ENCODE results near the gene SH2D3C. TPM values are rescaled to one million over a fixed set of nuclear protein-coding genes. Genes with fewer than 3 reads are reported as not detected.

The SH2D3C gene
- total RNA-seq, 1 experiment from 2014 or later, result 0.79 TPM

- Histone ChIP-seq H3K4me1 (replicated peaks; ENCODE audit: insufficient read depth) (peaks cover 16% of the 10 kb centered on the region), H3K79me2 (ENCODE audit: low read depth) (no peaks in the 10 kb centered on the region), H3K27me3 (ENCODE audit: insufficient read depth, low read depth) (no peaks in the 10 kb centered on the region), H3K36me3 (ENCODE audit: low read depth) (no peaks in the 10 kb centered on the region), H3F3A (ENCODE audit: insufficient read depth, low read depth) (peaks cover 27% of the 10 kb centered on the region), H3K4me3 (no peak overlapping the region), H3K9me3 (ENCODE audit: insufficient read depth, low read depth) (no peaks in the 10 kb centered on the region), H3K9me2 (ENCODE audit: insufficient read depth) (no peaks in the 10 kb centered on the region), H3K27ac (no peak overlapping the region), H4K20me1 (ENCODE audit: insufficient read depth) (no peaks in the 10 kb centered on the region), H3K4me2 (no peak overlapping the region), H2AFZ (no peak overlapping the region)
- DNase-seq, result no peak
- intact Hi-C loops (cut with micrococcal nuclease; ENCODE audit: unreplicated experiment), result loop anchor here (5.0 to 10.0 kb wide), 2 partner anchors 112 to 499 kb away; partner anchors contain the start of gene STXBP1
- BruUV-seq (replicated peaks), result no TSS peak
- TF ChIP-seq CTCF (conservative IDR thresholded peaks at IDR 0.05) (no peak), EZH2 (IDR thresholded peaks at IDR 0.05; ENCODE audit: low read depth) (no peak)
- ChIA-PET POLR2A (ENCODE audit: unreplicated experiment) (no interaction called here), CTCF (interaction anchor here (0.6 kb wide), 1 partner anchor 199 kb away, joined by 3 read pairs; no protein-coding TSS in a partner anchor)
Measured at GRCh38 chr9:127724012-127724411, 54.5 kb downstream of the SH2D3C start.

GRCh38 chr9:127723444-127723843 lies 55.0 kb downstream of the SH2D3C start:
- Histone ChIP-seq H3K9me3 (ENCODE audit: insufficient read depth, low read depth) (no peaks in the 10 kb centered on the region), H3K27me3 (ENCODE audit: insufficient read depth, low read depth) (no peaks in the 10 kb centered on the region), H2AFZ (no peak overlapping the region), H3K9me2 (ENCODE audit: insufficient read depth) (no peaks in the 10 kb centered on the region), H3K4me1 (replicated peaks; ENCODE audit: insufficient read depth) (peaks cover 16% of the 10 kb centered on the region), H3K36me3 (ENCODE audit: low read depth) (no peaks in the 10 kb centered on the region), H3K79me2 (ENCODE audit: low read depth) (no peaks in the 10 kb centered on the region), H4K20me1 (ENCODE audit: insufficient read depth) (no peaks in the 10 kb centered on the region), H3F3A (ENCODE audit: insufficient read depth, low read depth) (peaks cover 27% of the 10 kb centered on the region), H3K27ac (no peak overlapping the region), H3K4me3 (no peak overlapping the region), H3K4me2 (no peak overlapping the region)
- intact Hi-C loops (cut with micrococcal nuclease; ENCODE audit: unreplicated experiment), result loop anchor here (5.0 to 10.0 kb wide), 2 partner anchors 111 to 499 kb away; partner anchors contain the start of gene STXBP1
- POLR2A ChIA-PET (ENCODE audit: unreplicated experiment), result interaction anchor here (0.7 kb wide), 1 partner anchor 128 kb away, joined by 4 read pairs; no protein-coding TSS in a partner anchor
- CTCF ChIA-PET, result interaction anchor here (0.6 kb wide), 1 partner anchor 199 kb away, joined by 3 read pairs; no protein-coding TSS in a partner anchor
- TF ChIP-seq CTCF (conservative IDR thresholded peaks at IDR 0.05) (no peak), EZH2 (IDR thresholded peaks at IDR 0.05; ENCODE audit: low read depth) (no peak)
- no TSS peak for BruUV-seq (replicated peaks)
- DNase-seq, result peak in 1 of 2 experiments; percentile 28

- CTCF ChIA-PET, result no interaction called here
- intact Hi-C loops (cut with micrococcal nuclease; ENCODE audit: unreplicated experiment), result loop anchor here (5.0 to 10.0 kb wide), 2 partner anchors 111 to 498 kb away; partner anchors contain the start of gene STXBP1
Measured at GRCh38 chr9:127723013-127723412, 55.5 kb downstream of the SH2D3C start.

More at GRCh38 chr9:127723013-127723412, 55.5 kb downstream of the SH2D3C start:
- Histone ChIP-seq H3K4me1 (replicated peaks; ENCODE audit: insufficient read depth) (peaks cover 16% of the 10 kb centered on the region), H3K27ac (no peak overlapping the region), H3K9me3 (ENCODE audit: insufficient read depth, low read depth) (no peaks in the 10 kb centered on the region), H4K20me1 (ENCODE audit: insufficient read depth) (no peaks in the 10 kb centered on the region), H3F3A (ENCODE audit: insufficient read depth, low read depth) (peaks cover 27% of the 10 kb centered on the region), H3K9me2 (ENCODE audit: insufficient read depth) (no peaks in the 10 kb centered on the region), H3K4me2 (no peak overlapping the region), H3K36me3 (ENCODE audit: low read depth) (no peaks in the 10 kb centered on the region), H2AFZ (no peak overlapping the region), H3K27me3 (ENCODE audit: insufficient read depth, low read depth) (no peaks in the 10 kb centered on the region), H3K4me3 (no peak overlapping the region), H3K79me2 (ENCODE audit: low read depth) (no peaks in the 10 kb centered on the region)
- TF ChIP-seq EZH2 (IDR thresholded peaks at IDR 0.05; ENCODE audit: low read depth) (no peak), CTCF (conservative IDR thresholded peaks at IDR 0.05) (no peak)
- no TSS peak for BruUV-seq (replicated peaks)
- DNase-seq, result no peak
- POLR2A ChIA-PET (ENCODE audit: unreplicated experiment), result interaction anchor here (0.7 kb wide), 1 partner anchor 128 kb away, joined by 4 read pairs; no protein-coding TSS in a partner anchor
